GM10248 (cell line): ENCODE measurements around the gene OR51F1.

Source experiments
- CTCF ChIA-PET: fragments of 300-600 bp; sonication (Branson Sonifier 250); formaldehyde crosslinking; extraction: SDS; loops from one replicate; lab custom pipeline; 2021; ENCODE audit warnings: antibody characterized with exemption; lab: Yijun Ruan, JAX
- POLR2A ChIA-PET: fragments of 350-650 bp; sonication (Branson Sonifier 250); formaldehyde crosslinking; extraction: SDS; loops from one replicate; lab custom pipeline; 2020; ENCODE audit warnings: antibody characterized with exemption; lab: Yijun Ruan, JAX
- DNase-seq: peaks from one replicate; pipeline ENCODE4 v3.0.0; 2012; ENCODE audit errors: extremely low spot score
- TF ChIP-seq, protein P1 (sequence below): IDR thresholded peaks from 2 replicates; pipeline ENCODE4 v1.5.1; 2012; ENCODE audit warnings: mild to moderate bottlenecking, low read depth; ENCODE audit errors: extremely low read depth, missing control alignments, control extremely low read depth

The OR51F1 gene

DNA sequence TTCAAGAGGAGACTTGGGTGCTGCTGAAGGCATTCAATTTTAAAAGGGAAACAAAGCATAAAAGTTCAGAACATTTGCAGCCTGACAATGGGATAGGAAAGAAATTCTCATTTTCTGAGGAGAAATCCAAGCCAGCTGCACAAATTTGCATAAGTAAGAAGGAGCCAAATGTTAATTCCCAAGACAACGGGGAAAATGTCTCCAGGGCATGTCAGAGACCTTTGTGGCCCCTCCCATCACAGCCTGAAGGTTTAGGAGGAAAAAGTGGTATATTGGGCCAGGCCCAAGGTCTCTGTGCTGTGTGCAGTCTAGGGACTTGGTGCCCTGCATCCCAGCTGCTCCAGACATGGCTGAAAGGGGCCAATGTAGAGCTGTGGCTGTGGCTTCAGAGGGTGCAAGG lies 12.7 kb upstream of the OR51F1 start:
- no peak for DNase-seq
- ChIA-PET POLR2A (no interaction called here), CTCF (no interaction called here)
- TF ChIP-seq, protein P1, sequence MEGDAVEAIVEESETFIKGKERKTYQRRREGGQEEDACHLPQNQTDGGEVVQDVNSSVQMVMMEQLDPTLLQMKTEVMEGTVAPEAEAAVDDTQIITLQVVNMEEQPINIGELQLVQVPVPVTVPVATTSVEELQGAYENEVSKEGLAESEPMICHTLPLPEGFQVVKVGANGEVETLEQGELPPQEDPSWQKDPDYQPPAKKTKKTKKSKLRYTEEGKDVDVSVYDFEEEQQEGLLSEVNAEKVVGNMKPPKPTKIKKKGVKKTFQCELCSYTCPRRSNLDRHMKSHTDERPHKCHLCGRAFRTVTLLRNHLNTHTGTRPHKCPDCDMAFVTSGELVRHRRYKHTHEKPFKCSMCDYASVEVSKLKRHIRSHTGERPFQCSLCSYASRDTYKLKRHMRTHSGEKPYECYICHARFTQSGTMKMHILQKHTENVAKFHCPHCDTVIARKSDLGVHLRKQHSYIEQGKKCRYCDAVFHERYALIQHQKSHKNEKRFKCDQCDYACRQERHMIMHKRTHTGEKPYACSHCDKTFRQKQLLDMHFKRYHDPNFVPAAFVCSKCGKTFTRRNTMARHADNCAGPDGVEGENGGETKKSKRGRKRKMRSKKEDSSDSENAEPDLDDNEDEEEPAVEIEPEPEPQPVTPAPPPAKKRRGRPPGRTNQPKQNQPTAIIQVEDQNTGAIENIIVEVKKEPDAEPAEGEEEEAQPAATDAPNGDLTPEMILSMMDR: no peak

DNA sequence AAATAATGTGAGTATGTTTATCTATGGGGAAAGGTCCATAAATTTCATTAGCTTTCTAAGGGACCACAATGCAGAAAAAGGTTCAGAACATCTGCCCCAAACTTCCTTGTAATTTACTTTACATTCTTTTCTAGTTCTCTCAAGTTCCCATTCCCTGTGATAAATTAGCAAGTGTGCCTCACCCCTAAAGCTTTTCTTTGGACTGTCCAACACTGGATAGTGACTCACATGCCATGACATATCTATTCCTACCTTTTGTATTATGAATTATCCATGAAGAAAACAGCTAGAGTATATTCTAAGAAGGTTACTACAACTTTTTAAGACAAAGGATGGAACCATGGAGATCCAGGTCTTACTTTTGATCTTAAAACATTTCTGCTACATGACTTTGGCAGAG lies 1.6 kb downstream of the OR51F1 start:
- TF ChIP-seq, protein P1: no peak
- CTCF ChIA-PET: no interaction called here
- no peak for DNase-seq
- POLR2A ChIA-PET: no interaction called here

DNA sequence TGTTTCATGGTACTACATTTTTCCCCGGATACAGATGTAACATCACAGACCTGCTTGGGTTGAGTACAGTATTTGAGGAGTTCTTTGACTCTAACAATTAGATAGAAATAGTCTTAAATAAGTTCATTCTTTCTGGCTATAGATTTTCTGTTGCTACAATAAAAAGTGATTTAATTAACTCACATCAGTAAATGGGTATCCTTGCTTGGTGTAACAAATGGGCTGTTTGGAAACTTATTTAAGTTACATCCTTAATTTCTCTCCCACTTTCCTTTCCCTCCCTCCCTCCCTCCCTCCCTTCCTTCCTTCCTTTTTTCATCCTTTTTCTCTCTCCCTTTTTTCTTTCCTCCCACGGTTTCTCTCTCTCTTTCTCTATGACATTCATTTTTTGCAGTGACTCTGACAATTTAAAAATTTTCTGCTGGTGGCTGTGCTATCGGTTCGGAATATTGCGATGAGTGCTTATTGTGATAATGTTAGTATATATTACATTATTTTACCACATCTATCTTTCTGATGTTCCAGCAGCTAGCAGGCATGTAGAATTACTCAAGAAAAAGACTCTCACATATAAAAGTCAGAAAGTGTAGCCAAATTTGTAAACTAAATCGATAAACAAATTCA lies 3.2 kb downstream of the OR51F1 start:
- TF ChIP-seq, protein P1: no peak
- ChIA-PET POLR2A (no interaction called here), CTCF (no interaction called here)
- no peak for DNase-seq

DNA sequence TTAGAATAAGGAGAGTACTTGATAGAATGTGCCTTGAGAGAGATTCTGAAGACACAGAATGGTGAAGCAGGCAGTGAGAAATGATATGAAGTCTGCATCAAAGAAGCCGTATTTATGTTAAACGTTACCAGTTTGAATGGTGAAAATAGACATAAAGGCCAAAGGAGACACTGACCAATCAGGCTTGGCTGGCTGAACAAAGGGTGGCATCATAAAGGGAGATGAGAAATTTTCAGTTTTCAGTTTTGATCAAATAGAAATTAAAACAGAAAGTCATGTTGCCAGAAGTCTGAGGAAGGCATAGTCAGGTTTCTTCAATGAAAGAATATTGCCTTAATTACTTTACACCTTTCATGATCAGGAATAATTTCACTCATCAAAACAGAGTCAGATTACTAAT lies 6.6 kb downstream of the OR51F1 start:
- ChIA-PET POLR2A (no interaction called here), CTCF (no interaction called here)
- DNase-seq: no peak
- TF ChIP-seq, protein P1: no peak

DNA sequence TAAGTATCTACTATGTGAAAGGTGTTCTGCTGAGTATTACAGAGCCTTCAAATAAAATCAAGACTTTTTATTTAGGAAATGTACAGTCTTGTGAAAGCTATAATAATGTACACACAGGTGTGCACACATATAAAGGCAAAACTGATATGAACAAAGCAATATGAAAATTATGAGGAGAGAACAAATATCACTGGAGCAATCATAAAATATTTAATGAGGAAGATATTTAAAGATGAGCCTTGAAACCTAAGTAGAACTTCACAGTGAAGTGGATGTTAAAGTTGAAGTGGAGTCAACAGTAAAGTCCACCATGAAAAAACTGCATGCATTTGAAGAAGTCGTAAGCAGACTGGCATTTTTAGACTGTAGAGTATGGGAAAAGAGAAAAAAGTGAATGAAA lies 18.5 kb downstream of the OR51F1 start:
- TF ChIP-seq, protein P1: no peak
- CTCF ChIA-PET: no interaction called here
- POLR2A ChIA-PET: no interaction called here
- no peak for DNase-seq

DNA sequence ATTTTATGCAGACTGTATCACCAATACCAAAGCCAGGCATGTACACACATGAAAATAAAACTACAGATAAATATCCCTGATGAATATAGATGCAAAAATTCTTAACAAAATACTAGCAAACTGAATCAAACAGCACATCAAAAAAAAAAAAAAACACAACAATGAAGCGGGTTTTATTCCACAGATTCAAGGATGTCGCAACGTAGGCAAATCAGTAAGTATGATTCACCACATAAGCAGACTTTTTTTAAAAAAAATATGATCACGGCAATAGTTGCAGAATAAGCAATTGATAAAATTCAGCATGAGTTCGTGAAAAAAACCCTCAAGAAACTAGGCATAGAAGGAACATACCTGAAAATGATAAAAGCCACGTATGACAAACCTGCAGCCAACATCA lies 21.3 kb downstream of the OR51F1 start:
- ChIA-PET POLR2A (no interaction called here), CTCF (no interaction called here)
- TF ChIP-seq, protein P1: no peak
- no peak for DNase-seq

DNA sequence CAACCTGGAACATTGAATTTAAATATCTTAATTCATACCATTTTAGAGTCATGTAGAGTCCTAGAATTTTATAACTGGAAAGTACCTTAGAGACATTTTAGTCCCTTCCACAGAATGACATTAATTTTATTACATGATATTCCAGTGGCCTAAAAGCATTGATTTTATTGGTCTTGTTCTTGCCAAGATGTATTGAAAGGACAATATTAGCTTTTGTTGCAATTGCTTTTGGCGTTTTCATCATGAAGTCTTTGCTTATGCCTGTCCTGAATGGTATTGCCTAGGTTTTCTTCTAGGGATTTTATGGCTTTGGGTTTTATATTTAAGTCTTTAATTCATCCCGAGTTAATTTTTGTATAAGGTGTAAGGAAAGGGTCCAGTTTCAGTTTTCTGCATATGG lies 29.0 kb downstream of the OR51F1 start:
- TF ChIP-seq, protein P1: no peak
- DNase-seq: no peak
- POLR2A ChIA-PET: no interaction called here
- CTCF ChIA-PET: no interaction called here
